Ascending aorta (tissue), 2 donors: ENCODE measurements around the gene COL5A3. TPM values are rescaled to one million over a fixed set of nuclear protein-coding genes. Genes with fewer than 3 reads are reported as not detected.

Experiments
- DNase-seq, 2 donors: peaks; one replicate each; pipeline ENCODE4 v3.0.0-alpha.2; 2019; ENCODE audit warnings: low spot score in 2 of 2
- H3K27ac ChIP-seq, 2 donors: fragments of 200-600 bp; sonication (generic); one replicate each; pipeline ENCODE4 v1.5.1; 2016 to 2017; ENCODE audit warnings: mild to moderate bottlenecking in 1 of 2
- H3K27me3 ChIP-seq: fragments of 200-600 bp; sonication (generic); one replicate; pipeline ENCODE4 v1.5.1; 2017
- H3K36me3 ChIP-seq, 2 donors: fragments of 200-600 bp; sonication (generic); one replicate each; pipeline ENCODE4 v1.5.1; 2016
- H3K4me1 ChIP-seq, 2 donors: fragments of 200-600 bp; sonication (generic); one replicate each; pipeline ENCODE4 v1.5.1; 2016 to 2017; ENCODE audit warnings: mild to moderate bottlenecking in 1 of 2
- H3K4me3 ChIP-seq, 2 donors: fragments of 200-600 bp; sonication (generic); one replicate each; pipeline ENCODE4 v1.5.1; 2016 to 2017; ENCODE audit warnings: mild to moderate bottlenecking in 1 of 2
- H3K9me3 ChIP-seq, 2 donors: fragments of 200-600 bp; sonication (generic); one replicate each; pipeline ENCODE4 v1.5.1; 2016
- CTCF ChIP-seq, 3 experiments: fragments of 200-600 bp in 2 of 3; fragments of 450-650 bp in 1 of 3; sonication (generic) in 2 of 3; IDR thresholded peaks; one replicate each; pipeline ENCODE4 v1.5.1; 2016 to 2019; ENCODE audit warnings: antibody characterized with exemption in 3 of 3, mild to moderate bottlenecking in 1 of 3, moderate library complexity in 1 of 3
- intact Hi-C: fragments of 100-400 bp; cut with DNase I; formaldehyde crosslinking; loops from one replicate; pipeline ENCODE4 v1.15.1; 2023
- total RNA-seq: library from RNA; depleted of rRNA; stranded (reverse); fragments of >200 nt; gene quantifications from one replicate; pipeline ENCODE4 v1.1.0, GENCODE V29; 2016

Gene COL5A3
- total RNA-seq, 1 donor from 2014 or later = 13.6 TPM

DNA sequence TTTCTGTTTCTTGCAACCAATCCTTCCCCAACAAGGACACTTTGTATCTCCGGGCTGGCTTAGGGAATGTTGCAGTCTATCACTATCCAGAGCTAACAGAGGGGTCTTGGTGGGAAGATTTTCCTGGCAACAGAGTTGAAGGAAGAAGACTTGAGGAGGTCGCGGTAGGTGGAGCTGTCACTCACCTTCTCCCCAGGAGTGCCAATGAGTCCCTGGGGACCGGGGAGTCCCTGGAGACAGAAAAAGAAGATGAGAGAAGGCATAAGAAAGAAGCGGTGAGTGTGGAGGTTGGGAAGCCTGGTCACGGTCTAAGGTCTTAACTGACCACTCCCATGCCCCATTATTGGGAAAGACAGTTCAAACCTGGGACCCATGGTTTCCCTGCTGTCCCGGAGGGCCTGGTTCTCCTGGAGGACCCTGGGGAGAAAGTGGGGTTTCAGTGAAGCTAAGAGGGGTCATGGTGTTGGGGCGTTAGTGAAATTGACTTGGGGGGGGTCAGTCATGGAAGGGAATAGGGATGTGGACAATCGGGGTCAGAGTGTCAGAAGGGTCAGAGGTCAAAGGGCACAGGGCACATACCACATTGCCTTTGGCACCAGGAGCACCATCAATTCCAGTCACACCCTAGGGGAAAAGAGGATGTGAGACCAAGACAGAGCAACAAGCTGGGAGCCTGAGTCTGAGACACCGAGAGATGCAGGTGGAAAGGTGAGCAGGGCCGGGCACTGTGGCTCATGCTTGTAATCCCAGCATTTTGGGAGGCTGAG, 18.7 kb downstream of the COL5A3 start:
- H3K4me3 ChIP-seq = no peak overlapping the region
- H3K27me3 ChIP-seq = no peaks in the 10 kb centered on the region
- intact Hi-C loops = no loop called here
- peaks cover under 1 to 7% of the 10 kb centered on the region in 2 donors for H3K4me1 ChIP-seq
- no peak overlapping the region for H3K27ac ChIP-seq
- DNase-seq = no peak
- no peaks in the 10 kb centered on the region for H3K36me3 ChIP-seq
- H3K9me3 ChIP-seq = no peaks in the 10 kb centered on the region
- TF ChIP-seq CTCF (IDR thresholded peaks at IDR 0.05) = no peak

DNA sequence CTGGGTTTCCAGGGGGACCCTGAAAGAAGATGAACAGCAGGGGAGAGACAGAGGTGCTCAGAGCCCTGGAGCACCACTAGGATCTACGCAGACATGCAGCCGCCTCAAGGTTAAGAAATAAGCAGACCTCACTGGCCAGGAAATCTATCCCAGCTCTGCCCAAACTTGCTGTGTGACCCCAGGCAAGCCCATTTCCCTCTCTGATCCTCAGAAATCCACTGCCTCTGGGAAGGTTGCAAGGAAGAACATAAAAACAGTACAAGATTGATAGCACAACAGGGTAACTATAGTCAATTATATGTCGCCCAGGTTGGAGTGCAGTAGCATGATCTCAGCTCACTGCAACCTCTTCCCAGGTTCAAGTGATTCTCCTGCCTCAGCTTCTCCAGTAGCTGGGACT, 20.8 kb downstream of the COL5A3 start:
- no peak for DNase-seq
- intact Hi-C loops = loop anchor here (5.0 kb wide), 1 partner anchor 42 kb away; no protein-coding TSS in a partner anchor
- Histone ChIP-seq H3K27ac (no peak overlapping the region), H3K4me1 (peaks cover 4 to 11% of the 10 kb centered on the region in 2 donors), H3K4me3 (no peak overlapping the region), H3K36me3 (no peaks in the 10 kb centered on the region), H3K9me3 (no peaks in the 10 kb centered on the region), H3K27me3 (no peaks in the 10 kb centered on the region)
- TF ChIP-seq CTCF (IDR thresholded peaks at IDR 0.05) = no peak

DNA sequence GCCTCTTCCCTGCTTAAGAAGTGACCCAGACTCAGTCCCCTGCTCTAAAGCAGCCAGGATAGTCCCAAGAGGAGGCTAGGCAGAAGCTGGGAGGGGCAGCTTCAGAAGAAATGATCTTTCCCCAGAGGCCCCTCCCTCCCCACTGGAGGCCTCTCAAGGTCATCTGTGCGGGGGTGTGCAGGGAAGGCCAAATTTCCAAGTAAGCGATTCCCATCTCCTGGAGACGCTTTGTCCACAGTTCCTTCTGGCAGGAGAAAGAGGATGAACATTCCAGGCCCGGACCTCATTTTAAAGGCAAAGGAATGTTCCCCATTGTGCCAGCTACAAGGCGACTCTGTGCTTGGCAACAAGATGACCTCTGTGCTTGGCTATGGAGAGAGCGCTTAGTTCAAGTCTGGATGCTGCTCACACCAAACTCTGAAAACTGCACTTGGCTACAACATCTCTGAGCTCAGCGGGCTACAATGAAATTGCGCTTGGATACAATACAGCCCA, 23.5 kb downstream of the COL5A3 start:
- peak overlapping the region; percentile 63 to 67 for H3K27ac ChIP-seq
- DNase-seq = peak in 1 of 2 donors; percentile 84
- intact Hi-C loops = loop anchor here (5.0 kb wide), 1 partner anchor 40 kb away; no protein-coding TSS in a partner anchor

GRCh38 chr19:9981406-9982260, 28.7 kb downstream of the COL5A3 start:
- H3K36me3 ChIP-seq = no peaks in the 10 kb centered on the region

More for the DNA sequence above, 23.5 kb downstream of the COL5A3 start:
- H3K9me3 ChIP-seq = no peaks in the 10 kb centered on the region
- no peaks in the 10 kb centered on the region for H3K36me3 ChIP-seq
- no peaks in the 10 kb centered on the region for H3K27me3 ChIP-seq
- TF ChIP-seq CTCF (IDR thresholded peaks at IDR 0.05) = no peak
- H3K4me1 ChIP-seq = peaks cover 4 to 11% of the 10 kb centered on the region in 2 donors
- no peak overlapping the region for H3K4me3 ChIP-seq

More at GRCh38 chr19:9981406-9982260, 28.7 kb downstream of the COL5A3 start:
- Histone ChIP-seq H3K9me3 (no peaks in the 10 kb centered on the region), H3K27ac (no peak overlapping the region), H3K4me3 (no peak overlapping the region), H3K27me3 (no peaks in the 10 kb centered on the region), H3K4me1 (peaks cover 4% of the 10 kb centered on the region in 2 donors)
- TF ChIP-seq CTCF (IDR thresholded peaks at IDR 0.05) = no peak
- no peak for DNase-seq
- intact Hi-C loops = no loop called here
